HEK293T (cell line): ENCODE results near the gene SLC6A19.

Experiments used
- CTCF ChIA-PET: fragments of 350-600 bp; formaldehyde crosslinking; extraction: SDS; loops from one replicate; lab custom pipeline; 2021; ENCODE audit warnings: antibody characterized with exemption, inconsistent platforms; lab: Yijun Ruan, JAX
- POLR2A ChIA-PET: fragments of 350-600 bp; formaldehyde crosslinking; extraction: SDS; loops from one replicate; lab custom pipeline; 2020; ENCODE audit warnings: antibody characterized with exemption, inconsistent platforms; lab: Yijun Ruan, JAX
- DNase-seq: peaks from one replicate; pipeline ENCODE4 v3.0.0; 2012; ENCODE audit warnings: mixed read lengths; ENCODE audit errors: extremely low spot score
- ARNT ChIP-seq: fragments of 450-650 bp; IDR thresholded peaks from 2 replicates; pipeline ENCODE4 v1.6.1; 2017; ENCODE audit warnings: mild to moderate bottlenecking
- BHLHE40 ChIP-seq: fragments of 450-650 bp; IDR thresholded peaks from 2 replicates; pipeline ENCODE4 v1.6.1; 2016; ENCODE audit warnings: mild to moderate bottlenecking, moderate library complexity, borderline replicate concordance
- CTBP1 ChIP-seq: fragments of 450-650 bp; IDR thresholded peaks from 2 replicates; pipeline ENCODE4 v1.6.1; 2016; ENCODE audit warnings: borderline replicate concordance
- ELF4 ChIP-seq: fragments of 450-650 bp; IDR thresholded peaks from 2 replicates; pipeline ENCODE4 v1.6.1; 2017; ENCODE audit warnings: antibody characterized with exemption
- FOXA1 ChIP-seq: fragments of 450-650 bp; IDR thresholded peaks from 2 replicates; pipeline ENCODE4 v1.6.1; 2016; ENCODE audit warnings: mild to moderate bottlenecking
- FOXK2 ChIP-seq: fragments of 450-650 bp; IDR thresholded peaks from 2 replicates; pipeline ENCODE4 v1.6.1; 2016; ENCODE audit warnings: mild to moderate bottlenecking
- FOXM1 ChIP-seq: fragments of 450-650 bp; IDR thresholded peaks from 2 replicates; pipeline ENCODE4 v1.6.1; 2017; ENCODE audit warnings: mild to moderate bottlenecking, borderline replicate concordance
- HDGF ChIP-seq: fragments of 450-650 bp; IDR thresholded peaks from 2 replicates; pipeline ENCODE4 v1.6.1; 2017; ENCODE audit warnings: antibody characterized with exemption, borderline replicate concordance
- L3MBTL2 ChIP-seq: fragments of 450-650 bp; conservative IDR thresholded peaks from 2 replicates; pipeline ENCODE4 v1.6.1; 2016; ENCODE audit warnings: mild to moderate bottlenecking
- LEF1 ChIP-seq: fragments of 450-650 bp; IDR thresholded peaks from 2 replicates; pipeline ENCODE4 v1.6.1; 2017; ENCODE audit warnings: mild to moderate bottlenecking, borderline replicate concordance
- NFRKB ChIP-seq: fragments of 450-650 bp; IDR thresholded peaks from 2 replicates; pipeline ENCODE4 v1.6.1; 2016; ENCODE audit warnings: mild to moderate bottlenecking, moderate library complexity
- SP1 ChIP-seq: fragments of 450-650 bp; IDR thresholded peaks from 2 replicates; pipeline ENCODE4 v1.6.1; 2017
- SUZ12 ChIP-seq: fragments of 450-650 bp; IDR thresholded peaks from 2 replicates; pipeline ENCODE4 v1.6.1; 2016; ENCODE audit warnings: mild to moderate bottlenecking
- TARDBP ChIP-seq: fragments of 450-650 bp; IDR thresholded peaks from 2 replicates; pipeline ENCODE4 v1.6.1; 2016
- ZNF384 ChIP-seq: fragments of 450-650 bp; IDR thresholded peaks from 2 replicates; pipeline ENCODE4 v1.6.1; 2016
- TF ChIP-seq, protein P1 (sequence below): fragments of 450-650 bp; IDR thresholded peaks from 2 replicates; pipeline ENCODE4 v1.6.1; 2016

The SLC6A19 gene

GRCh38 chr5:1230551-1230950, 29.2 kb downstream of the SLC6A19 start:
- CTCF ChIA-PET, result interaction anchor here (1.4 kb wide), 1 partner anchor 56 kb away, joined by 5 read pairs; no protein-coding TSS in a partner anchor
- TF ChIP-seq ELF4 (no peak), ZNF384 (no peak), L3MBTL2 (no peak), HDGF (no peak), SP1 (no peak), FOXM1 (no peak), TARDBP (no peak), SUZ12 (no peak), BHLHE40 (no peak), LEF1 (no peak), ARNT (no peak), NFRKB (no peak), FOXA1 (no peak), CTBP1 (no peak), FOXK2 (no peak)
- TF ChIP-seq, protein P1, sequence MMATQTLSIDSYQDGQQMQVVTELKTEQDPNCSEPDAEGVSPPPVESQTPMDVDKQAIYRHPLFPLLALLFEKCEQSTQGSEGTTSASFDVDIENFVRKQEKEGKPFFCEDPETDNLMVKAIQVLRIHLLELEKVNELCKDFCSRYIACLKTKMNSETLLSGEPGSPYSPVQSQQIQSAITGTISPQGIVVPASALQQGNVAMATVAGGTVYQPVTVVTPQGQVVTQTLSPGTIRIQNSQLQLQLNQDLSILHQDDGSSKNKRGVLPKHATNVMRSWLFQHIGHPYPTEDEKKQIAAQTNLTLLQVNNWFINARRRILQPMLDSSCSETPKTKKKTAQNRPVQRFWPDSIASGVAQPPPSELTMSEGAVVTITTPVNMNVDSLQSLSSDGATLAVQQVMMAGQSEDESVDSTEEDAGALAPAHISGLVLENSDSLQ, result no peak
- no peak for DNase-seq
- POLR2A ChIA-PET, result no interaction called here

DNA sequence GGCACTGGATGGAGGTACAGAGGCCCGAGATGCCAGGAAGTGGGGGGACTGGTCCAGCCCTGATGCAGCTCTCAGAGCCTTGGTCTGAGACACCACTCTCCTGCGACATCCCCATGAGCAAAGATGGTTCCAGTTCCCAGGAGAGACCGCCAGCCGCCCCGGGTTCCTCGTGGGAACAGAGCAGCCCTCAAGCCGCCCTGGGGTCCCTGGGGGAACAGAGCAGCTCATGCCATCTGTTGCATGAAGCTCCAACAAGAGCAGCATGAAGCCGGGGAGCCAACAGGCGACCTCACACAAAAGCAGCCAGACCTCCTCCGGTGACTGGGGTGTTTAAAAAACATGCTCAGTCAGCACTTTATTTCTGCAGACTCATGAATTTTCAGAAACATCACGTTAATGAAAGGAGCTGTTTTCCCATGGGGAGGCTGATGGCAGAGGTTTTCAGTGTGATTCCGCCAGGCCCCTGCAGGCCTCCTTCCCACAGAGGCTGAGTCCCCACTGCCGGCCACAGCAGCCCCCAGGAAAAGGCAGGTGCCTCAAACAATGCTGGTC, 30.0 kb downstream of the SLC6A19 start:
- POLR2A ChIA-PET, result no interaction called here
- CTCF ChIA-PET, result interaction anchor here (0.9 to 1.4 kb wide), 2 partner anchors 51 to 57 kb away, joined by 3 to 5 read pairs; no protein-coding TSS in a partner anchor
- DNase-seq, result no peak
- TF ChIP-seq CTBP1, result no peak
- no peak for TF ChIP-seq HDGF
- no peak for TF ChIP-seq L3MBTL2
- no peak for TF ChIP-seq FOXK2
- no peak for TF ChIP-seq SP1
- TF ChIP-seq BHLHE40, result no peak
- TF ChIP-seq ZNF384, result no peak

GRCh38 chr5:1232780-1233179, 31.4 kb downstream of the SLC6A19 start:
- DNase-seq, result no peak
- TF ChIP-seq LEF1 (no peak), SP1 (no peak), ELF4 (no peak), ARNT (no peak), NFRKB (no peak), CTBP1 (no peak), TARDBP (no peak), FOXA1 (no peak), HDGF (no peak), FOXK2 (no peak), BHLHE40 (no peak), FOXM1 (no peak), SUZ12 (no peak), L3MBTL2 (no peak), ZNF384 (no peak)
- TF ChIP-seq, protein P1, result no peak
- ChIA-PET POLR2A (no interaction called here), CTCF (no interaction called here)

DNA sequence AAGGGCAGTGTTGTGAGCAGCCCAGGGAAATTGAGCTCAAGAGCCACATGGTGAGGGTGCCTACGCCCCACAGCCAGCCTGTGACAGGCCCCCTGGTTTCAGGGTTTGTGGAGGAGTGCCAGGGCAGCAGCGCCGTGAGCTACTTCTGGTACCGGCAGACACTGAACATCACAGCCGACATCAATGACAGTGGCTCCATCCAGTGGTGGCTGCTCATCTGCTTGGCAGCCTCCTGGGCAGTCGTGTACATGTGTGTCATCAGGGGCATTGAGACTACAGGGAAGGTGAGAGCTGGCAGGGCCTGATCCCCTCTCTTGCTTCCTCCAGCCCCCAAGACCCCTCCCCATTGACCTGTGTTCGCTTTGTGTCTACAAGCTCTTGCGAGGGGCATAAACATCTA, 34.0 kb downstream of the SLC6A19 start:
- CTCF ChIA-PET, result no interaction called here
- POLR2A ChIA-PET, result no interaction called here
- DNase-seq, result no peak
- no peak for TF ChIP-seq LEF1
- no peak for TF ChIP-seq BHLHE40
- TF ChIP-seq ARNT, result no peak
- no peak for TF ChIP-seq SP1
- TF ChIP-seq HDGF, result no peak
- TF ChIP-seq ZNF384, result no peak
- no peak for TF ChIP-seq TARDBP
- TF ChIP-seq, protein P1, result no peak
- TF ChIP-seq SUZ12, result no peak
- no peak for TF ChIP-seq FOXK2
- no peak for TF ChIP-seq L3MBTL2
- no peak for TF ChIP-seq CTBP1
- no peak for TF ChIP-seq ELF4
- TF ChIP-seq FOXA1, result no peak
- no peak for TF ChIP-seq FOXM1
- TF ChIP-seq NFRKB, result no peak

DNA sequence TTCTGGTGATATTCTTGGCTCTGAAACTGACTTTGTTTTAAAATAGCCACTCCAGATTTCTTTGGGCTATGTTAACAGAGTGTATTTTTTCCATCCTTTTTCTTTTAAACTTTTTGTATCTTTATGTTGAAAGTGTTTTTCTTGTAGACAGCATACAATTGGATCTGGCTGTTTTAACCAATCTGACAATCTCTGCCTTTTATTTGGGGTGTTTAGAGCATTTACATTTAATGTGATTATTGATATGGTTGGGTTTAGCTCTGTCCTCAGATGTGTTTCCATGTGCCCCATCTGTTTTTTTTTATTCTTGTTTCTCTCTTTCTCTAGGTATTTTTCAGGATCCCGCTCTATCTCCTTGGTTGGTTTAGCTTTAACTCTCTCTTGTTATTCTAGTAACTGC, 34.4 kb downstream of the SLC6A19 start:
- ChIA-PET CTCF (no interaction called here), POLR2A (no interaction called here)
- no peak for TF ChIP-seq L3MBTL2
- no peak for TF ChIP-seq TARDBP
- no peak for TF ChIP-seq SUZ12
- TF ChIP-seq HDGF, result no peak
- TF ChIP-seq, protein P1, result no peak
- TF ChIP-seq ELF4, result no peak
- no peak for TF ChIP-seq SP1
- TF ChIP-seq LEF1, result no peak
- no peak for TF ChIP-seq FOXM1
- no peak for TF ChIP-seq FOXA1
- TF ChIP-seq ZNF384, result no peak
- TF ChIP-seq NFRKB, result no peak
- no peak for TF ChIP-seq ARNT
- DNase-seq, result no peak
